ENCODE data around the gene HDDC2.
"Not testable (repeated sequence)": the region's sequence is repeated elsewhere in the genome, so short reads cannot be mapped to it uniquely, and the experiment has no call there.

HDDC2 gene

DNA sequence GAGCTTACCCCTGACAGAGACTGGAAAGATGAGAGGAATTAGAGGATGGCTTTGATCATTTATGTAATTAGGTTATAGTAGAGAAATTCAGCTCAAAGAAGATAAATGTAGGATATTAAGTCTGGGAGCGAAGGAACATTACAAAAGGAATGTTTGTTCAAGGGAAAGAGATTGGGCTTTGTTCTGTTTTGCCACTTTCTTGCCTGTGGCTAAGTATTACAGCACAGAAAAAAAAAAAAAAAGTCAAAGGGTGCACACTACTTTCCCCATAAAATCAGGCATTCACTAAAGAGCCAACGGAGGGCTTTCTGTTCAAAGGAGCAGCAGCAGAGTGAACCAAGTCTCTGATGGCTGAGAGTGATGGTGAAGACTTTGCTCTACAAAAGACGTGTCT is 5.0 kb upstream of the HDDC2 start:
- DNase-seq (no peak), ATAC-seq (no peak)

- DNase-seq, result no peak
- ATAC-seq, result no peak
Measured at GRCh38 chr6:125304970-125305660, 3.3 kb upstream of the HDDC2 start.

DNA sequence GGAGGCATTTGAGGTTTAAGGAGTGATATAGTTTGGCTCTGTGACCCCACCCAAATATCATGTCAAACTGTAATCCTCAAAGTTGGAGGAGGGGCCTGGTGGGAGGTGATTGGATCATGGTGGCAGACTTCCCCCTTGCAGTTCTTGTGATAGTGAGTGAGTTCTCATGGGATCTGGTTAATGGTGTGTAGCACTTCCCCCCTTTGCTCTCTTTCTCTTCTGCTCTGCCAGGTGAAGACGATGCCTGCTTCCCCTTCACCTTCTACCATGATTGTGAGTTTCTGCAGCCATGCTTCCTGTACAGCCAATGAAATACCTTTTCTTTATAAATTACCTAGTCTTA is 1.7 kb upstream of the HDDC2 start:
- DNase-seq (no peak), ATAC-seq (no peak)

- DNase-seq, result no peak
Measured at GRCh38 chr6:125302840-125303511, 1.2 kb upstream of the HDDC2 start.

DNA sequence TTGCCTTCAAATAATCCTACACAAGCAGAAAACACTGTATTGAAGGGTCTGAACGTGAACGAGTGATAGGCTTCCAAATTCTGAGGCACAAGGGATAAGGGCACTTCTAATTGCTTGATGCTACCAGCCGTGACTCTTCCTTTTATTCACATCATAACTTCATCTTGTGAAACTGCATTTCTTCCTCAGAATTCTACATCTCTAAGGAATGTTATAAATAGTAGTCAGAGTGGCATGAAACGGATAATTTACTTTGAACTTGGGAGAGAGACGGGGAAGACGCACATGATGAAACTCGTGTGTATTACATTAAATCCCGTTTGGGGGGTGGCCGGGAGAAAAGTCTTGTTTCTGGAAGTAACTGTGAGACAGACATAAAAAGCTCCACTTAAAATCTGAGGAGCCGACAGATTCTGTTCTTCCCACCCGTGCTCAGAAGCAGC is 754 bp downstream of the HDDC2 start:
- ATAC-seq, result no peak
- DNase-seq, result no peak

More at GRCh38 chr6:125302840-125303511, 1.2 kb upstream of the HDDC2 start:
- ATAC-seq, result no peak

DNA sequence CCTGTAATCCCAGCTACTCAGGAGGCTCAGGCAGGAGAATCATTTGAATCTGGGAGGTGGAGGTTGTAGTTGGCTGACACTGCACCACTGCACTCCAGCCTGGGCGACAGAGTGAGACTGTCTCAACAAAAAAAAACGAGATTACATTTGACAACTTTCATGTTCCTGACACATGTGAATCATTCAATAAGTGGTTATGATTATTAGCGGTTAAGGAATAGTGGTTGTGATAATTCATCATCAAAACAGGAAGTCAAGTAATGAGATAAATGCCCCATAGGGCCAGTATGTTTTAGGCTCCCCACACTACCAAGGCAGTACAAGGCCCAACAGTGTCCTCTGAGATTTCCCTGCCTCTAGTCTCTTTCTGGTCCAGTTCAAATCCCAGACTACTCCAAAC is 2.5 kb downstream of the HDDC2 start:
- no peak for DNase-seq
- ATAC-seq, result no peak

- ATAC-seq (no peak), DNase-seq (no peak)
Measured at GRCh38 chr6:125296471-125296870, 5.3 kb downstream of the HDDC2 start.

- DNase-seq, result no peak
- ATAC-seq, result no peak
Measured at GRCh38 chr6:125294925-125295324, 6.8 kb downstream of the HDDC2 start.

DNA sequence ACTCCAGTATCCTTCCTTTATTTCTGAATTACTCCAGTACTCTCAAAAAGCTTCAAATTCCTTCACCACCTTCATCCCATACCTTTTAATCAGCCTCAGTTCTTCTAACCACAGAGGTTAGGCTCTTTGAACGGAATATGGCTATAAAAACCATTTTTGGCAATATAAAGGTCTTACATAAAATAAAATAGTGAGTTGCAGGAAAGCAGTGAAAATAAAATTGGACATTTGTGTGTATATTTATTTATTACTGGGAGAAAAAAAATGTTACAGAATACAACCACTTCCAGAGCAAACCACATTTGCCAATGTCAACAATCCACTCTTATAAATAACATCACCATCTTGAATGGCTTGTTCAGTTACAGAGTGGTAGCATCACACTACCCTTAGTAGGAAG is 7.7 kb downstream of the HDDC2 start:
- ATAC-seq, result no peak
- no peak for DNase-seq

GRCh38 chr6:125293587-125293986 is 8.2 kb downstream of the HDDC2 start:
- no peak for ATAC-seq

GRCh38 chr6:125287718-125288117 is 14.0 kb downstream of the HDDC2 start:
- ATAC-seq (no peak), DNase-seq (no peak)

More at GRCh38 chr6:125293587-125293986, 8.2 kb downstream of the HDDC2 start:
- DNase-seq, result no peak

DNA sequence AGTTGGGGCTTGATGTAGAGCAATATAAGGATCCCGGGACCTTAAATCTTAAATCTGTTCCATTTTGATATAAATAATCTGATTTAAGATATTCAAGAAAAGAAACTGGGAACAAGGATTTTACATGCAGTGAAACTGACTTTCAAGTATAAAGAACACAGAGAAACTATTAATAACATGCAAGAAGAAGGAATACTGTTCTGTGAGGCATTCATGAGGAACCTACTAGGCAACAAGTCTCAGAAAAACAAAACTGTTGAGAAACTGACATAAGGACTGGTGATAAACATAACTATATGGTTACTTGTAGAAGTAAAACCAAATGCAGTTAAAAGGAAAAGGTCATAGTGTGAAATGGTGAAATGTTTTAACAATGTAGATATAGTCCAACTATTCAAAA is 15.8 kb downstream of the HDDC2 start:
- ATAC-seq (no peak), DNase-seq (no peak)

- DNase-seq, result no peak
- no peak for ATAC-seq
Measured at GRCh38 chr6:125285353-125285752, 16.4 kb downstream of the HDDC2 start.

DNA sequence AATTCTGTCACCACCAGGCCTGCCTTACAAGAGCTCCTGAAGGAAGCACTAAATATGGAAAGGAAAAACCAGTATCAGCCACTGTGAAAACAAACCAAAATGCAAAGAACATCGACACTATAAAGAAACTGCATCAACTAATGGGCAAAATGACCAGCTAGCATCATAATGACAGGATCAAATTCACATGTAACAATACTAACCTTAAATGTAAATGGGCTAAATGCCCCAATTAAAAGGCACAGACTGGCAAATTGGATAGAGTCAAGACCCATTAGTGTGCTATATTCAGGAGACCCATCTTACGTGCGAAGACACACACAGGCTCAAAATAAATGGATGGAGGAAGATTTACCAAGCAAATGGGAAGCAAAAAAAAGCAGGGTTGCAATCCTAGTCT is 19.3 kb downstream of the HDDC2 start:
- DNase-seq, ATAC-seq: not testable (repeated sequence)

DNA sequence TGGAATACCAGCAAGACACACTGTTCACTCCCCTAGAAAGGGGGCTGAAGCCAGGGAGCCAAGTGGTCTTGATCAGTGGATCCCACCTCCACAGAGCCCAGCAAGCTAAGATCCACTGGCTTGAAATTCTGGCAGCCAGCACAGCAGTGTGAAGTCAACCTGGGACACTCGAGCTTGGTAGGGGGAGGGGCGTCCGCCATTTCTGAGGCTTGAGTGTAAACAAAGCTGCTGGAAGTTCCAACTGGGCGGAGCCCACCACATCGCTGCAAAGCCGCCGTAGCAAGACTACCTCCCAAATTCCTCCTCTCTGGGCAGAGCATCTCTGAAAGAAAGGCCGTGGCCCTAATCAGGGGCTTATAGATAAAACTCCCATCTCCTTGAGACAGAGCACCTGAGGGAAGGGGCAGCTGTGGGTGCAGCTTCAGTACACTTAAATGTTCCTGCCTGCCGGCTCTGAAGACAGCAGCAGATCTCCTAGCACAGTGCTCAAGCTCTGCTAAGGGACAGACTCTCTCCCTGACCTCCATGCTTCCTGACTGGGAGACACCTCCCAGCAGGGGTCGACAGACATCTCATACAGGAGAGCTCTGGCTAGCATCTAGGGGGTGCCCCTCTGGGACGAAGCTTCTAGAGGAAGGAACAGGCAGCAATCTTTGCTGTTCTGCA is 21.3 kb downstream of the HDDC2 start:
- not testable (repeated sequence) for DNase-seq

DNA sequence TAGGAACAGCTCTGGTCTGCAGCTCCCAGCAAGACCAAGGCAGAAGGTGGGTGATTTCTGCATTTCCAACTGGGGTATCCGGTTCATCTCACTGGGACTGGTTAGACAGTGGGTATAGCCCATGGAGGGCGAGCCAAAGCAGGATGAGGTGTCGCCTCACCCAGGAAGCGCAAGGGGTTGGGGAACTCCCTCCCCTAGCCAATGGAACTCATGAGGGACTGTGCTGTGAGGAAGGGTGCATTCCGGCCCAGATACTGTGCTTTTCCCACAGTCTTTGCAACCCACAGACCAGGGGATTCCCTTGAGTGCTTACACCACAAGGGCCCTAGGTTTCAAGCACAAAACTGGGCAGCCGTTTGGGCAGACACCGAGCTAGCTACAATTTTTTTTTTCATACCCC is 21.8 kb downstream of the HDDC2 start:
- DNase-seq, result no peak
- ATAC-seq, result no peak

More for the DNA sequence above, 21.3 kb downstream of the HDDC2 start:
- not testable (repeated sequence) for ATAC-seq

DNA sequence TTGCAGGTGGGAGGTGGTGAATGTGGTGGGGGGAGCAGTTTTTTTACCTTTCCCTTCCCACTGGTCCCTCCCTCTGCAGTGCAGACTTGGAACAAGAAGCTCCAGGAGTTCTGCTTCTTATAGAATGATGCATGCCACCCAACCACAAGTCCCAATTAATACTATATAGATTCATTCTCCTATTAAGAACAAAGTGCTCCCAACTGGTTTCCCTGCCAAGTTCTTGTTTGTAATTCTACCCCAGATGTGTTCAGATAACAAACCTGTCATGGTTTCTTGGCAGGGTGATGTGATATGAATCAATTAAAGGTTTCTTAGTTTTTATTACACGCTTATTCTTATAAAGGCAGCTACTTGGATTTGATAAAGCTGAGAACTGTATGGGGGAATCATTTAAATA is 23.9 kb downstream of the HDDC2 start:
- no peak for DNase-seq
- no peak for ATAC-seq

- no peak for DNase-seq
- ATAC-seq, result no peak
Measured at GRCh38 chr6:125275779-125276178, 26.0 kb downstream of the HDDC2 start.

DNA sequence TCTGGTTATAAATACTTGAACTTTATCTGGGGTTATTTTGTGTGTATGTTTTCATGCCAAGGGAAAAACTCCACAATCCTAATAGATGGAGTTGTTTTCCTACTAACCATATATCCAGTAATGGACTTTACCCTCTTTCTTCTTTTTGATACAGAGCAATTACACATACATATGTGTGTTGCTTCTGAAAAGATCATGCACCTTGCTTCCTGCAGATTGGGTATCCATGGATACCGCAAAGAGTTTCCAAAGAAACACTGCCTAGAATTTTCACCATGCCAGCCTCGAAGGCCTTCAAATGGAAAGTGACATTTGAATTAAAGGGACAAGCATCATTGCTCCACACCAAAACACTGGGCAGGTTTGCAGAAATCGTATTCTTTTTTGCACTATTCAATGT is 26.8 kb downstream of the HDDC2 start:
- no peak for ATAC-seq
- DNase-seq, result no peak

DNA sequence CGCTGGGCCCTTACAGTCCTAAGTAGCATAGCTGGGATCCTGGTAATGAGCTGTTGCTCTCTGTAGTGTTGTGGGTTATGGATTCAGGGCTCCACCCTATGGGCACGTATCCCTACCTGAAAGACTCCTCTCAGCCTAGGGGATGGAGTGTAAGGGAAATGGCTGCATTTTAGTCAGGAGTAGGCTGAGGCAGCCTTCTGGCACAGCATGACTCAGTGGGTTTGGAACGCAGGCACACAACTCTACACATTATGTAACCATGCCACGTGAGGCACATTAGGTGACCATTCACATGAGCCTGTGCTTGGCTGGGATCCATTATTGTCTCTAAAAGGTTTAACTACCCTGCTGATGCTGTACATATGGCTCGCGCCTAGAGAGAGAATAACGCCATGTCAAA is 27.8 kb downstream of the HDDC2 start:
- no peak for ATAC-seq
- no peak for DNase-seq

GRCh38 chr6:125273251-125273650 is 28.5 kb downstream of the HDDC2 start:
- no peak for ATAC-seq
- no peak for DNase-seq

GRCh38 chr6:125271486-125272159 is 30.1 kb downstream of the HDDC2 start:
- DNase-seq (no peak), ATAC-seq (no peak)

DNA sequence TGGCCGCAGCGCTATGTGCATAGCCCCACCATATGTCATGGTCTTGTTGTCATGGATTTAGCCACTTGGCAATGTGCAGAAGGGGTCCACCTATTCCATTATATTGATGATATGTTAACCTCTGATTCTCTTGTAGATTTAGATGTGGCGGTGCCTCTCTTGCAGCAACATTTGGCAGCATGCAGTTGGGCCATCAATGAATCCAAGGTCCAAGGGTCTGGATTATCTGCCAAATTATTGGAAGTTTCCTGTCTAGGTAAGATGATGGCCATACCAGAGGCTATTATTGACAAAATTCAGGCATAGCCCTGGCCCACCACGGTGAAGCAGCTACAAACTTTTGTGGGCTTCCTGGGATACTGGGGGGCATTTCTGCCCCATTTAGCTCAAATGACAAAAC is 31.4 kb downstream of the HDDC2 start:
- ATAC-seq (no peak), DNase-seq (no peak)

Data from stimulated activated naive CD8-positive, alpha-beta T cell treated with anti-CD3 and anti-CD28 coated beads, Interleukin-15, Interleukin-2, amounts not matched to agents 100 U/mL and 50 U/mL, for 24 hours (primary cell).